NCI-H2227 (cell line): ENCODE results near the gene PRKAG1.

Experiments used
- DNase-seq: peaks from one replicate; lab custom pipeline; 2025; ENCODE audit not compliant: unreplicated experiment; lab: John Stamatoyannopoulos, UW

PRKAG1 gene

DNA sequence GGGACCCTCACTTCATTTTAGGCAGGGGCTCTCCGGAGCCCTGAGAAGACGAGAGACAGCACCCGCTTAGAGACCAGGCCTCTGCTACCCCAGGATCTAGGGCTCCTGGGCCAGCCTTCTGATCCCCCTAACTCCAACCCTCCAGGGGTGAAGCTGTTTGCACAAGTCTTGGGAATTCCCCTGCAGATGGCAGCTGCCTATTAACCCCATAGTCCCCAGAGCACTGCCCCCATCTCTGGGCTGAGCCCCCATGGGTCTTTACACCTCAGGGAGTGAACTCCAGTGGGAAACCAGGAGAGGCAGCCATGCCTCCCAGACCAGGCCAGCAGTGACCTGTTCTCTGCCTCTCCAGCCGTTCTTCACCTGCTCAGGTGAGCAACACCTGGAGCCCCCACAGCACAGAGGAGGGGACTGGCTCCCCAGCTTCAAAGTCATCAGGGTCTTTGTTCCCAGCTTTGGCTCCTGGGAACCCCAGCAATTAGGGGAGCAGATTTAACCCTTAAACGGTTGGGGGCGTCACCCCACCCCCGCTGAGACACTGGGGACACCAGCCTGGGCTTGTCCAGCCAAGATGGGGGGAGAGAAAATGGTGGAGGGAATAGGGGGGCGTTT lies 49.3 kb downstream of the PRKAG1 start:
- DNase-seq, result no peak

DNA sequence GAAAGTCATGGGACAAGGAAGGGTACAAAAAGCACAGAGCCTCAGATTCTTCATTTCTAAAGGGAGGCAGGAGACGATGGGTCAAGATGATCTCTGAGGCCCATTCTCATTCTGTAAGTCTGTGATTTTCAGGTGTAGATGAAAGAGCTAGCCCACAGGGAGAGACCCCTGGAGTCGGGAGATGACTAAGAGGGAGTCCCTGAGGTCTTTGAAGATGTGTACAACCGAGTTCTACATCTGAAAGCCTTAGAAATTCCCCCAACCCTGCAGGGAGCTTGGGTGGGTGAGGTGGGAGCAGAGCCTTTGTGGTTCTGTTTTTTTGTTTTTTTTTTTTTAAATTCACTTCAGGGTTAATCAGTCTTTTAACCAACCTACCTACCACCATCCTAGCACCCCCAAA lies 50.1 kb downstream of the PRKAG1 start:
- DNase-seq, result no peak

DNA sequence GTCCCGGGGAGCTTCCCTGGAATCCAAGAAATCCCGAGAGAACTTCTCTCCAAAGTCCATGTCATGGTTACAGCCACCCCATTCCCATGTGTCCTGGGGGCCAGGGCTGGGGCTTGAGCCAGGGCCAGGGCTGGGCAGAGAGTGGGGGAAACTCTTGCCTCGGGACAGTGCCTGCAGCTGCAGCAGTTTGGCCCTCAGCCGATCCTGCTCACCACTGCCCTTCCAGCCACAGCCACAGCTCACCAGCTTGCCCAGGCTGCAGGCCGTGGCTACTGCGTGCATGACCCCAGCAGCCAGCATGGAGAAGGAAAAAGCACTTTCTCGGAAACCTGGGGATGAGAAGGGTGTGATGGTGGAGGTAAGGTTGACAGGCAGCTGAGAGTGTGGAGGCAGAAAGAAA lies 50.6 kb downstream of the PRKAG1 start:
- no peak for DNase-seq

DNA sequence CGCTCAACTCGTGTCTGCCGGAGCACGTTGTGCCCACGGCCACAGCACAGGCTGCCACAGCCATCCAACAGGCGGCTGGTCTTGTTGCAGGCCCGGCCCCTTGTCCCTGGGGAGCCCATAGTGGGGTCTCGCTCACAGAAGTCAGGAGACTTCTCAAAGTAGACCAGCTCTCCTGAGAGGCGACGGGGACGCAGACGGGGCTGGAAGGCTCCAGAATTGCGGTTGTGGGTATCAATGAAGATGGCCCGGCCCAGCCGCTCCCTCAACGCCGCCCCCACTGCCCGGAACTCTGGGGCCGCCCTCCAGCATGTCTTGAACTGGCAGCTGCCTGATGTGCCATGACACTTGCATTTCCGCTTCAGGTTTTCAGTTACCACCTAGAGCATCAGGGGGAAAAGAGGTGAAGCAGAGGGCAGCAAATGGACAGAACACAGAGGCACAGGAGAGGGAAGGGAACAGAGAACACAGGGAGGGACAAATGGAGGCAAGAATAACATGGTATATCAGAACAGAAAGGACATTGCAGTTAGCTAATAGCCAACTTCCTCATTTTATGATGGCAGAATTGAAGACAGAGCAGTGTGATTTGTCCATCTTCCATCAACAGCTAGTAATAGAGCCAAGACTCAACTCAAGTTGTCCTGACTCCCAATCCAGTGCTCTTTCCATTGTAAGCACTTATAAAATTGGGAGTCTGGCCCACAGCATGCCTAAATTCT lies 52.2 kb downstream of the PRKAG1 start:
- no peak for DNase-seq

DNA sequence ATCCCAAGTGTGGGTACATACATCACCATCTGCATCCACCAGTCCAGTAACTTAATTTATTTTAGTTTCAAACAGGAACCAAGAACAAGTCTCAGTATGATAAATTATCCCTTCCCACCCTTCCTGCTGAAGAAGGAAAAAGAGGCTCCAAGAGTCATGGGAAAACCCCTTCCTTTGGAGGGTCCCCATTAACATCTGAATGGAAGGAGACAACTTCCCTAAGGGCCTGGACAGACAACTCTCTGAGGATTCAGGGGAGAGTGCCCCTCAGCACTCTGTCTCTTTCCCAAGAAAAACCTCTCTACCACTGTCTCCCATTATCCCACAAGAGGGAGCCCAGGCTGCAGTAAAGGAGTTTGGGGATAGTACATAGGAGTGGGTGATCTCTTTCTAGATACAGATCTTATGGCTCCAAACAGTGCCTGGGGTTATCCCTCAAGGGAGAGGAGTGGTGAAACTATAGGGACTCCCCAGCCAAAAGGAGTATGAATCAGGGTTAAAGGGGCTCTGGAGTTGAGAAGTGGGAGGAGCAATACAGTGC lies 53.2 kb downstream of the PRKAG1 start:
- DNase-seq, result no peak

DNA sequence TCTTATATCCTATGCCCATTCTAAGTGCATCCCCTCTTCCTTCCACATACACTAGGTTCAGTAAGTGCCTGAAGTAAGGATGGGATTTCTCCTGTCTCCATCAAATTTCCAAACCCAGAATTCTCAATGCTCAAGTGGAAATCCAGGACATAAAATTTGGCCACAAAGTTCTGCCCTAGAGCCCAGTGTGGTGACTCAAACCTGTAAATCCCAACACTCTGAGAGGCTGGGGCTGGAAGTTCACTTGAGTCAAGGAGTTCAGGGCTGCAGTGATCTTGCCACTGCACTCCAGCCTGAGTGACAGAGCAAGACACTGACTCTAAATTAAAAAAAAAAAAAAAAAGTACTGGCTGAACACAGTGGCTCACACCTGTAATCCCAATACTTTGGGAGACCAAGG lies 56.8 kb downstream of the PRKAG1 start:
- DNase-seq, result no peak

DNA sequence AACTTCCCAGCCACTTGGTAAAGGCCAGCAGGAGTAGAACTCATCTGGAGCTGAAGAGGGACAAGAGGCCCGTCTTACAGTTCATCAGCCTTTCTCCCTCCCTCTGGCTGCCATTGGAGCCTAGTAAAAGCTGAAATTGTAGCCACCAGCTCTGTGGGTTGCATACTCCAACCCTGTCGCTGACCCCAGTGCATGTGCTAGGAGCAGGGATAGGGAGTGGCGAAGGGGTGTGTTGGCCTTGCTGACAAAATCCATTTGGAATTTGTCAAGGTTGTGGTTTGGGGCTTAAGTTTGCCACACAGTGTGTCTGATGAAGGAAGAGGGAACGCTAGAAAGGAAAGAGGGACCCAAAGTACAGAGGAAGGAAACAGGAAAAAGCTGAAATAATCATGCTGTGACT lies 57.2 kb downstream of the PRKAG1 start:
- DNase-seq, result no peak

DNA sequence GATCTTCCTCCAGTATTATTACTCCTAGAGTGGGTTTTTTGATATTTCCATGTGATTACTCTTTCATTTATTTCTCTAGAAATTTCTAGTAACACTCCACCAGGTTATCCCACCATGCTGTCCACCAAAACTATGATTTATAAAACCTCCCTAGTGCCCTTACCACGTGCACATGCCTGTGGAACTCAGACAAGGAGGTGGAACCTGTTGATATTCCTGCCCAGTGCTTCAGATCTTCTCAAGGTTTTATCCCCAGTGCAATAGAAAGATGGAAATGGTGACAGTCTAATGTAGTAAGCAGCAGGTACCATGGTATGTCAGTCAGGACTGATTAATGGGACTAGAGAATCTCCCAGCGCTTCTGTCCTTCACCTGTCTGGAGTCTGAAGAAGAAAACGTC lies 57.7 kb downstream of the PRKAG1 start:
- no peak for DNase-seq

DNA sequence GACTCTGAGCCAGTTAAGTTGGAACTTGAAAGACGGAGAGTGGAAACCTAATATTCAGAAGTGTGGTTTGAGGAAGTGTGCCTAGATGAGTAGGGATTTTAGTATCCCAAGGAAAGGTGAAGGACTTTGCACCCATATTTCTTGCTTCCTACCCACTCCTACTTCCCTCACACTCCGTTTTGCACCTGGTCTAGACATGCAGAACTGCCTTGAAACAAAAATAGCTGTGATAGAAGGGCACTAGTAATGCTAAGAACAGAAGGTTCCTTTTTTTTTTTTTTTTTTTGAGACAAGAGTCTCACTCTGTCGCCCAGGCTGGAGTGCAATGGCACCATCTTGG lies 60.6 kb downstream of the PRKAG1 start:
- DNase-seq, result no peak

DNA sequence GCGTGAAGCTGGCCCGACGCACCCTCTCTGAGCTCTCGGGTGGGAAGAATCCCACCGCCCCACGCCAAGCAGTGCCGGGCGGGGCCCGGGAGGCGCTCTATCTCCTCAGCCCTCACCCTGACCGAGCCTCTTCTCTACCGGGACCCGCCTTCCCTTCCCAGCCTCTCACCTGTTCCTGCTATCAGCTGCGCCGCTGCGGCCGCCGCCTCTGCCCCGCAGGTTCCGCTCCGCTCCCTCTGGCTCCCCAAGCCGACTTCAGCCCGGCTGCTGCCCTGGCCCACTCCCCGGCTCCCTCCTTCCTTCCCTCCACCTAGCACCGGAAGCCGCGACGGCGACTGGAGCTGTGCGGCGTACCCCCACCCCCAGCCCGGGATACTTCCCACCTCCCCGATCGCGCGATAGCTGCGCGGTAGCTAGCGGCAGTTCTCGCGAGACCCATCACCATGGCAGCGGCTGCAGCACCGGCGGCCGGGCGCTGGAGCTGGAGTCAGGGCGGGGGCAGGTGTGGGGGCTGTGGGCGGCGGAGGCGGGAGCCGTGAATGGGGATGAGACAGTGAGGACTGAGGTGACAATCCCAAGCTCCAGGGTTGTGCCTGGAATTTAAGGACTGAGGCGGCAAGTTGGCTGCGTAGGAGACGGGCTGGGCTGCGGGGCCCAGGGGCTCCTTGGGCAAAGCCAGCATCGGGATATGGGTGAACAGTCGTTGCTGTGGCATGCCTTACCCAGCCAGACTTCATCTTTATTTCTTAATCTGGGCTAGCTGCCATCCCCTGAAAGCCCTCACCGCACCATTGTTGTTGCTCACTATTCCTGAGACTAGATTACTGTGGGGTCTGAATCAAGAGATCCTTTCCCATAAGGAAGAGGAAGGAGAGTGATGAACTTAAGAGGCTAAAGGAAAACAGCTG lies 61.2 kb downstream of the PRKAG1 start, which contains the start of gene ARF3:
Gene ARF3, minus strand, starts transcription at position 347 of the 908 bp plus-strand sequence. CDS start 16,392 bp downstream, outside the sequence.
- peak; percentile 96 for DNase-seq

DNA sequence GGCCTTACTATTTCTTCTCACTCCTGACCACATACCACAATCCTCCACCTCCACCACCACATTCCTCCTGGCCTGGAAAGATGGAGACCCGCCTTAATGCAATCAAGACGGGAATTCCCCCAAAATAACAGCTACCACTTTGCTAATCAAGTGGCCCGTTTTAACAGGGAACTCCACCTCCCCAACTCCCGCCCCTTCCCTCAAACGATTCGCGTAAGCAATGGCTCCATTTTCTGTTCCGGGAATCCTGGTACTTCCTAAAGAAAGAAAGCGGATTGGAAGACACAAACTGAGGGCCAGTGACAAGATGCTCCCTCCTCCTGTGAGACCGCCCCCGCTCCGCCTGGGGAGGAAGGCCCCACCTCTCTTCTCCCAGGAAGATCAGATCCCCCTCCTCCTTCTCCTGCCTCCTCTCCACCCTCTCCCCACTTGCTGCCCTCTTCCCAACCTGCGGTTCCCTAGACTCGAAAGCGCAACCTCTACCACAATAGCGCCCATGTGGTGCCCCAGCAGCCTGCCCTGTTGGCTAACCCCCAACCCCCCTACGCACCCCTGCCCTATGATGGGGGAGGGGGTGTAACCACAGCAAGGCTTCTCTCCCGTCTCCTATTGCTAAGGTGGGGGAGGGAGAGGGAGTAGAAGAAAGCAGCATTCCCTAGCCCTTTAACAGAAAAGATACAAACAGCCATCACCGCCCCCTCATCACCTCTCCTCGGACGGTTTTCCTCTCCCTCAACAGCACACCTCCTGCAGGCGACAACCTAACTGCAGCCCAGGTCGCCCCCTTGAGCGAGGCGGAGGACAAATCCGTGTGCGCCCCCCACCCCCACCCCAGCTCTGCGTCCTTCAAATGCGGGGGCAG lies 62.1 kb downstream of the PRKAG1 start:
- peak; percentile 92 for DNase-seq

DNA sequence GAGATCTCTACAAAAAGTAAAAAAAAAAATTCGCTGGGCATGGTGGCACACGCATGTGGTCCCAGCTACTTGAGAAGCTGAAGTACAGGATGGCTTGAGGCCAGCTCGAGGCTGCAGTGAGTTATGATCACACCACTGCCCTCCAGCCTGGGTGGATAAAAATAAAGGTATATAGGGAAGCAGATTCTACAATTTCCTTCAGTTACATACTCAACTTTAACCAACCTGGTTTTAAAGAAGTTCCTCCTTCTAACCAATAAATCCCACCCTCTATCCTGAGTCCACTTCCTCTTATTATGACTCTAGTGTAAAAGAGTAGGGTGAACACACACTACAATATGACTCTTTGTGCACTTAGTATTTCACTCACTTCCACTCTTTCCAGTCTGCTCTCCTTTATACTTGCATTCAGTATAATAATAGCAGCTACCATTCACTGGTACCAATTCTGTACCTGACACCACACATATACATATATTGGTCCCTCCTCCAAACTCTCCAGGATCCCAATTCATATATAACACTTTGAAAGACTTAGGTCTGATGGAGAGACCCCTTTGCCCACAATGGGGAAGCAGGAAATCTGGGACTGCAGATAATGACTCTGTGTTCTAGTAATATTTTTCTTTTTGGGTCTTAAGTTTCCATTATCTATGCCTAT lies 63.6 kb downstream of the PRKAG1 start:
- no peak for DNase-seq

DNA sequence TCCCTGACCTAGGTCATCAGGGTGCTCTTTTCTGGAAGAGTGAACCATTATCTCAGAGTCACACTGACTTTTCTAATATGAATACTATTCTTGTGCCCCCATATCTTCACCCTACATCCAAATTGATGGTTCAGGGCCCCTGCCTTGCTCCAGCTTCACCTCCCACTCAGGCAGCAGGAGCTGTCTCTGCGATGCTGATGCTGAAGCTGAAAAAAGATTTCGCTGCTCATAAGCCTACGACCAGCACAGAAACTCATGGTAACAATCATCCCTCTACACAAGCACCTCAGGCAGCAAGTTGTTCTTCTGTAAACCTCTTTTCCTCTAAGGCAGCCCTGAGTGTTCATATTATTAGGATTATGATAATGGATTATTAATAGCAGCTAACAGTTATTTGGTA lies 64.5 kb downstream of the PRKAG1 start:
- no peak for DNase-seq

DNA sequence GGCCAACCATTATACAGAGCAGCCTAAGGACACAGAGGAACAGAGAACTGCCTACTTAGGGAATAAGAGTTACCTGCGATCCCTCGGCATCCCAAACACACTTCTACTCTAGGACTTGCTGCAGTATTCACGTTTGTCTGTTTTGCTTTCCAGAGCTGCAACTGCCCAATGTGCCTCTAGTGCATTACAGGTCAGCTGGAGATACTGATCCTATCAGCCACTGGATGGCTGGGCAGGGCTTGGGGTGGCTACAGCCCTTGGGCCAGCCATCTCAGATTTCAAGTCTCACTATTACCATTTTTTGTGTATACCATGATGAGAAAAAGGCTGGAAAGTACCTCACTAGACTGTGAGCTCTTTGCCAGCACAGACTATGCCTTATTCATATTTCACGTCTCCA lies 65.9 kb downstream of the PRKAG1 start:
- DNase-seq, result no peak
